GM19099 (cell line): ENCODE results near the gene CCDC138.

Experiments
- POLR2A ChIP-seq: IDR thresholded peaks from 3 replicates; pipeline ENCODE4 v1.6.1; 2011; ENCODE audit warnings: low read depth; ENCODE audit not compliant: insufficient read length; ENCODE audit errors: extremely low read depth

Gene CCDC138

DNA sequence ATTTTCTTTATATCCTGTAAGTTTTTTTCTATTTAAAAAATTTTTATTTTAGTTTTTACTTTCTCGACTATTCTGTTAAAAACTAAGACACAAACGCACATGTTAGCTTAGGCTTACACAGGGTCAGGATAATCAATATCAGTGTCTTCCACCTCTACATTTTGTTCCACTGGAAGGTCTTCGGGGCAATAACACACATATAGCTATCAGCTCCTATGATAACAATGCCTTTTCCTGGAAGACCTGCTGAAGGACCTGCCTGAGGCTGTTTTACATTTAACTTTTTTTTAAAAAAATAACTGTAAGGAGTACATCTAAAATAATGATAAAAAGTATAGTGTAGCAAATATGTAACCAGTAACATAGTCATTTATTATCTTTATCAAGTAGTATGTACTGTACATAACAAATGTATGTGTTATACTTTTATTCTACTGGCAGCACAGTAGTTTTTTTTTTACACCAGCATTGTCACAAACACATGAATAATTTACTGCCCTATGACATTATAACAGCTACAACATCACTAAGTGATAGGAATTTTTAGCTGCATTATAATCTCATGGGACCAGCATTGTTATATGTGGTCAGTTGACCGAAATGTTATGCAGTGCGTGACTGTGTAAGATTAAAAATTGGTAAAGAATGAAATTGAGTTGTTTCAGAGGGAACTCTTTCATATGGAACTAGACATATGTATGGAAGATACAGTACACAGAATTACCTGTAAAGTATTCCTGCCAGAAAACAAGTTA is 37.9 kb downstream of the CCDC138 start:
- no peak for TF ChIP-seq POLR2A

DNA sequence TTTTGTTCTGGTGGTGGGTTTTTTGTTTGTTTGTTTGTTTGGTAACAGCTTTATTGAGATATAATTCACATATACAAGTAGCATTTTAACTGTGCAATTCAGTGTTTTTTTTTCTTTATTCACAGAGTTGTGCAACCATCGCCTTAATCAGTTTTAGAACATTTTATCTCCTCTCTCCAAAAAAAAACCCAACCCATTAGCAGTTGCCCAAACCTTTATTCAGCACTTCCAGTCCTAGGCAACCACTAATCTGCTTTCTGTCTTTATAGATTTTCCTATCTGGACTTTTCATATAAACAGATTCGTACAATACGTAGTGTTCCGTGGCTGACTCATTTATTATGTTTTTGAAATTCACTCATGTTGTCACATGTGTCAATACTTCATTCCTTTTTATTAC is 38.7 kb downstream of the CCDC138 start:
- no peak for TF ChIP-seq POLR2A

DNA sequence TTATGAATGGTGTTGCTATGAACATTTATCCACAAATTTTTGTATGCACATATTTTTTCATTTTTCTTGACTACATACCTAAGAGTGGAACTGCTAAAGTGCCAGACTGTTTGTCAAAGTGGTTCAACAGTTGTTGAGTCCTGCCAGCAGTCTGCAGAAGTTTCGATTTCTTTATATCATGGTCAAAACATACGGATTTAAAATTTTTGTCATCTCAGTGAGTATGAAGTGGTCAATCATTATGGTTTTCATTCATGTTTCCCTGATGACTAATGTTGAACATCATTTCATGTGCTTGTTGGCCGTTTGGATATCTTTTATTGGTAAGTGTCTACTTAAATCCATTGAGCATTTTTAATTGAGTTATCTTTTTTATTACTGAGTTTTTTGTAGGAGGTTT is 39.2 kb downstream of the CCDC138 start:
- TF ChIP-seq POLR2A, result no peak

DNA sequence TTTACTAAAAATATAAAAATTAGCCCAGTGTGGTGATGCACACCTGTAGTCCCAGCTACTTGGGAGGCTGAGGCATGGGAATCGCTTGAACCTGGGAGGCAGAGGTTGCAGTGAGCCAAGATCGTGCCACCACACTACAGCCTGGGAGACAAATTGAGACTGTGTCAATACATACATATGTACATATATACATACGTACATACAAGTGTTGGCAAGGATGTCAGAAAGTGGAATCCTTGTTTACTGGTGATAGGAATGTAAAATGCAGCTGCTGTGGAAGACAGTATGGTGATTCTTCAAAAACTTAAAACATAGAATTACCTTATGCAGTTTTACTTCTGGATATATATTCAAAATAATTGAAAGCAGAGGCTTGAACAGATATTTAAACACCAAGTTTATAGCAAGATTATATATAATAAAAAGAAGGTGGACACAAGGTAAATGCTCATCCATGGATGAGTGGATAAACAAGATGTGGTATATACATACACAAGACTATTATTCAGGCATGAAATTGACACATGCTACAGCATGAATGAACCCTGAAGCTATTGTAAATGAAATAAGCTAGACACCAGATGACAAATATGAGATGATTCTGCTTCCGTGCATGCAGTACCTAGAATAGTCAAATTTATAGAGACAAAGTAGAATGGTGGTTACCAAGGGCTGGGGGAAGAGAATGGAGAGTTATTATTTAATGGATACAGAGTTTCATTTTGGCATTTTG is 43.2 kb downstream of the CCDC138 start:
- TF ChIP-seq POLR2A, result no peak

DNA sequence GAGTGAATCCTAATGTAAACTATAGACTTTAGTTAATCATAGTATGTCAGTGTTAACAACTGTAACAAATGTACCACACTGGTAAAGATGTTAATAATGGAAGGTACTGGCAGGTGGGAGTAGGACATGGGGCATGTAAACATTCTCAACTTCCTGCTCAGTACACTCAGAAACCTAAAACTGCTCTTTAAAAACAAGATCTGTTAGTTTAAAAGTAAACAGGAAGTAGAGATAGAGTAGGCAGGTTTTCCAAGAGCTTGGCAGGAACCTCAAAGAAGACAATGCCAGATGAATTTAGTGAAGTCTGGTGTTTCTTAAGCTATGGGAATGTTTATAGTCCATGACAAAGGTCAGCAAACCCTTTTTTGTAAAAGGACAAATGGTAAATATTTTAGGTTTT is 46.6 kb downstream of the CCDC138 start:
- TF ChIP-seq POLR2A, result no peak

DNA sequence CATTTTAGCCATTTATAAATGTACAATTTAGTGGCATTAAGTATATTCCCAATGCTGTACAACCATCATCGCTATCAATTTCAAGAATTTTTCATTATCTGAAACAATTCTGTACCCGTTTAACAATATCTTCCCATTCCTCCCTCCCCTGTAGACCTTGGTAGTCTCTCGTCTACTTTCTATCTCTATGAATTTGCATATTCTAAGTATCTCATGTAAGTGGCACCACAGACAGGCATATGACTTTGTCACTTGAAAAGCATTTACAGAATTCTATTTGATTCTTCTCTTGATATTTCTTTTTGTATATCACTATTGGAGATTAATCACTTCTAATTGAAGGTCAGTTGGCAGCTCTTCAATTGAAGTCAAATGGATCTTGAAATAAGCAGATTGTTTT is 48.0 kb downstream of the CCDC138 start:
- TF ChIP-seq POLR2A, result no peak

DNA sequence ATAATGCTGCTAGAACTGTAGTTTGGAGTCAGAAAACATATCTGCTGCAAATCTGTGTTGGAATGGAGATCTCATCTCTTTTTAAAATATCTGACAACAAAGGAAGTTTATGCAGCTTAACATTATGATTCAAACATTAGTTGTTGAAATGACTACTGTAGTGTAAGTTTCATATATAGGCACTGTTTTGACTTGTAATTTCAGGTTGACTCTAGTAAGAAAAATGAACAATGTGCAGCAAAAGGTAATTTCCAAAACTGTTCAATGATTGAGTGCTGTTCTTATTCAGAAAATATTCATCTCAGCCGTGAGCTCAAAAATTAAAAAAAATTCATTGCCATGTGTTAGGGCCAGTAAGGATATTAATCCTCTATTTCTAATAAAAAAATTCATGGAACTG is 48.5 kb downstream of the CCDC138 start:
- TF ChIP-seq POLR2A, result no peak

DNA sequence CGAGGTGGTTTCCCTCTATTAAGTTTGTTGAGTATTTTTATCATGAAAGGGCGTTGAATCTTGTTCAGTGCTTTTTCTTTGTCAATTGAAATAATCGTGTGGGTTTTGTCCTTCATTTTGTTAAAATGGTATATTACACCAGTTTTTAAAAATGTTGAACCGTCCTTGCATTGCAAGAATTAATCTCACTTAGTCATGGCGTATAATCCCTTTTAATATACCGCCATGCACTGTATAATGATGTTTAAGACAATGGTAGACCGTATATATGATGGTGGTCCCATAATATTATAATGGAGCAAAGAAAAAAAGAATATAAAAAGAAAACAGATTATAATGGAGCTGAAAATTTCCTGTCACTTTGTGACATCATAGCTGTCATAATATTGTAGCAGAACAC is 50.6 kb downstream of the CCDC138 start:
- TF ChIP-seq POLR2A, result no peak

DNA sequence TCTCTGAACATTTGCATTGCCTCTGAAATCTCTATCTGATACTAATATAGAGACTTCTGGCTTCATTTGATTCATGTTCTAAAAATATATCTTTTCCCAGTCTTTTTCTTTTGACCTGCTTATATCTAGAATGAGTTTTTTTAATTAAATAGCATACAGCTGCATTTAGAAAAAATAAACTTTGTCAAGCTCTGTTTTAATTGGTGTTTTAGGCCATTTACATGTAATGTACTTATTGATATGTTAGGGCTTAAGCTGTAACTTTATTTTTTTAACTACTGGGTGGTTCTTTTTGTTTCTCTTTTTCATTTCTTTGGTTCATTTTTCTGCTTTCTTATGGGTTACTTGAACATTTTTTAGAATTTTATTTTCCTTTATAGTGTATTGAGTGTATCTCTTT is 54.9 kb downstream of the CCDC138 start:
- TF ChIP-seq POLR2A, result no peak

DNA sequence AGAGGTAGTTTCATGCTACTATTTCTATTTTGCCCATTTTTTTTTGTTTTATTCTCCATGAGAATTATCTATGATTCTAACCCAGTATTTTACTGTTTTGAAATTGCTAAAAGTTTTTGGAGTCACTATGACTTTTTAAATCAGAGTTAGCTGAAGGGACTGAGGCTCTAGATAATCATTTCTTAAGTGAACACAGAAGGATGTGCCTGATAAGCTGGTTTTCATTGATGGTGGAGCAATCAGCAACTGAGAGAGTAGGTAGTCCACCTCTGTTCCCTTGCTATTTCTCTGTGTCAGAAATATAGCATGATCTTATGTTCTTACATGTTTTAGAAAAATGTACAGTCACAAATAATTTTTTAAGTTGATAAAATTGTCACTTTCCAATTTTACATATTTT is 59.4 kb downstream of the CCDC138 start:
- no peak for TF ChIP-seq POLR2A

DNA sequence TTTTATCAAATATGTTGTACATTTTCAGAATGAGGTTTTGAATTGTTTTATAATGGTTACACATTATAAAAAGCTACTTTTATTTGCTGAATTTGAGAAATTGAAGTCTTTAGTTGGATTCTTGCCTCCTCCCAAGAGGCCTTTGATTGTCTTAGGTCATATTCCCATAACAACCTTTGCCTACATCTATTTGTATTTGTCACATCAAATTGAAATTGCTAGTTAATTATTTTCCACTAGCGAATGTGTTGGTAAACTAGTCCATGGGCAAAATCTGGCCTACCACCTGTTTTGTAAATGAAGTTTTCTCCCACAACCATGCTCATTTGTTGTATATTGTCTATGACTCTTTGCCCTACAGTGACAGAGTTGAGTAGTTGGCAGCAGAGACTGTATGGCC is 60.4 kb downstream of the CCDC138 start:
- TF ChIP-seq POLR2A, result no peak

DNA sequence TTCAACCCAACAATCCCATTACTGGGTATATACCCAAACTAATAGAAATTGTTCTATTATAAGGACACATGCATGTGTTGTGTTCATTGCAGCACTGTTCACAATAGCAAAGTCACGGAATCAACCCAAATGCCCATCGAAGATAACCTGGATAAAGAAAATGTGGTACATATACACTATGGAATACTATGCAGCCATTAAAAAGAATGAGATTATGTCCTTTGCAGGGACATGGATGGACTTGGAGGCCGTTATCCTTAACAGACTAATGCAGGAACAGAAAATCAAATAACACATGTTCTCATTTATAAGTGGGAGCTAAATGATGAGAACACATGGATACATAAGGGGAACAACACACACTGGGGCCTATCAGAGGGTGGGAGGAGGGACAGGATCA is 65.8 kb downstream of the CCDC138 start:
- no peak for TF ChIP-seq POLR2A

DNA sequence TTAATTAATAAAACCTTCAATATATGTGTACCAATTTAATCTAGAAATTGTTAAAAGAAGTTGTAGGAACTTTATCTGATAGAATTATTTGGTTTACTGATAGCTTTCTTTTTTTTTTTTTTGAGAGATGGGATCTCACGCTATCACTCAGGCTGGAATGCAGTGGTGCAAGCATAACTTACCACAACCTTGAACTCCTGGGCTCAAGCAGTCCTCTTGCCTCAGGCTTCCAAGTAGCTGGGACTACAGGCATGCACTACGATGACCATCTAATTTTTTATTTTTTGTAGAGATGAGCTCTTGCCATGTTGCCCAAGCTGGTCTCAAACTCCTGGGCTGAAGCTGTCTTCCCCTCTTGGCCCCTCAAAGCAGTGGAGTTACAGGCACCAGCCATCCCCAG is 66.8 kb downstream of the CCDC138 start:
- no peak for TF ChIP-seq POLR2A

DNA sequence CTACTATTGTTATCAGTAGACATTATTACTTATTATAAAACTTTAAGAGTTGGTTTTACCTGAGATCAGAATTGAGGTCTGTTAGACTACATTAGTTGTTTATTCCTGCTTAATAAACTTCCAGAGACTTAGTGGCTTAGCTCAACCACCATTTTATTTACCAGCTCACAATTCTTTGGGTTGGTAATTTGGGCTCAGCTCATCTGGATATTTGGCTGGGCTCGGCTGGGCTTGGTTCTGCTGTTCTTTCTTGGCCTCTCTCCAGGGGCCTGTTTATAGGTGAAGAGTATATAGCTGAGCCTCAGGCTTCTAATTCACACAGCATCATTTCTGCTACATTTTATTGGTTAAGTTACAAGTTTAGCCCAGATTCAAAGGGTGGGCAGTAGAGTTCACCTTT is 67.9 kb downstream of the CCDC138 start:
- TF ChIP-seq POLR2A, result no peak

DNA sequence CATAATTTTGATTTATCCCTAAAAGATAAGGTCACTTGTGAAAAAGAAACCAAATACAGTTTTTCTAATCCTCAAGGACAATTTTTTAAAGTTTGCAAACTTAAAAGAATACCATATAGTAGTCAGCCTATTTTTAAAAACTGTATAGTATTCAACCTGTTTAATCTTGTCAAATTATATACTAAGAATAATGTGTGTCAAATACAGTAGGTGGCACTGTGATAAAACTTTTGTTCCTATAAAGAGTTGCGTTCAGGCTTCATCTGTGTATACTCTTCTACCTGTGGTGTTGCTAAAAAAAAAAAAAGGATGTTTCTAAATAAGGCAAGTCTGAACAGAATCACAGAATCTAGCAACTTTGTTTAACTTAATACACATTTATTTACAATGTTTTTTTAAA is 68.6 kb downstream of the CCDC138 start:
- no peak for TF ChIP-seq POLR2A

DNA sequence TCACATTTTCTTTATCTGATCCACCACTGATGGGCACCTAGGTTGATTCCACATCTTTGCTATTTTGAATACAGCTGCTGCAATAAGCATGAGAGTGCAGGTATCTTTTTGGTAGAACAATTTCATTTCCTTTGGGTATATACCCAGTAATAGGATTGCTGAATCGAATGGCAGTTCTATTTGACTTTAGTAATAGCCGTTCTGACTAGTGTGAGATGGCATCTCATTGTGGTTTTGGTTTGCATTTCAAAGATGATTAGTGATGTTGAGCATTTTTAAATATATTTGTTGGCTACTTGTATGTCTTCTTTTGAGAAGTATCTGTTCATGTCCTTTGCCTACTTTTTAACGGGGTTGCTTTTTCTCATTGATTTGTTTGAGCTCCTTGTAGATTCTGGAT is 72.3 kb downstream of the CCDC138 start:
- TF ChIP-seq POLR2A, result no peak
